ENCODE results near the gene ARL6. TPM values are rescaled to one million over a fixed set of nuclear protein-coding genes. Genes with fewer than 3 reads are reported as not detected.

Gene ARL6
- total RNA-seq, 1 experiment from 2014 or later, result 12.1 TPM

DNA sequence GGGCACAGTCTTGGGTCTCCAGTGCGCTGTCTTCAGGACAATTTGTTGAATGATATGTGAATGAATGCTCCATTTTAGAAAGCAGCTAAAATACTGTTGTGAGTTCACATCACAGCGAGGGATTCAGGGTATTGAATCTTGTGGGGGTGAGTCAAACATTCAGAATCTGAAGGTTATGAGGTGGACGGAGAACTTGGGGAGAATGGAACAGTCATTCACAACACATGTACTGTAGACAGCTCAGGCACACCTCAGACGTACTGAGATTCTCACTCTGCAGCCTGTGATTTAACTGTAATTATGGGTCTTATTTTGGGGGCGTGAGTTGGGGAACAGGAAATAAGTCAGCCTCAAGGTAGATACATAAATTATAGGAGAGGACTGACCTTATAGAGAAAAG is 71.2 kb downstream of the ARL6 start:
- no peaks in the 10 kb centered on the region for H3K9me2 ChIP-seq (replicated peaks; ENCODE audit: low read length)
- CTCF ChIA-PET, result no interaction called here
- no peaks in the 10 kb centered on the region for H3K27me3 ChIP-seq (ENCODE audit: low read length)
- no peaks in the 10 kb centered on the region for H3K4me1 ChIP-seq (ENCODE audit: insufficient read depth, low read length)
- no TSS peak for BruUV-seq (replicated peaks)
- H3K4me2 ChIP-seq (ENCODE audit: low read length), result no peak overlapping the region
- POLR2A ChIA-PET (ENCODE audit: unreplicated experiment), result no interaction called here
- no peaks in the 10 kb centered on the region for H4K20me1 ChIP-seq (ENCODE audit: low read length)
- no peaks in the 10 kb centered on the region for H3K79me2 ChIP-seq (ENCODE audit: low read length)
- TF ChIP-seq EZH2 (IDR thresholded peaks at IDR 0.05; ENCODE audit: low read length, unreplicated experiment) (no peak), EZH2phosphoT487 (IDR thresholded peaks at IDR 0.05; ENCODE audit: borderline replicate concordance, low read length) (no peak)
- DNase-seq (no peak), ATAC-seq (no peak)
- H3K4me3 ChIP-seq (ENCODE audit: low read length), result no peak overlapping the region
- H3K36me3 ChIP-seq (ENCODE audit: low read depth, low read length), result no peaks in the 10 kb centered on the region
- H3K9ac ChIP-seq (ENCODE audit: low read length), result no peak overlapping the region
- no peaks in the 10 kb centered on the region for H3F3A ChIP-seq (ENCODE audit: low read length, unreplicated experiment)
- H3K27ac ChIP-seq (ENCODE audit: low read length), result no peak overlapping the region
- intact Hi-C loops (cut with micrococcal nuclease), result no loop called here
- no peaks in the 10 kb centered on the region for H3K9me3 ChIP-seq (ENCODE audit: low read length)
- no peak overlapping the region for H2AFZ ChIP-seq (ENCODE audit: low read length)

DNA sequence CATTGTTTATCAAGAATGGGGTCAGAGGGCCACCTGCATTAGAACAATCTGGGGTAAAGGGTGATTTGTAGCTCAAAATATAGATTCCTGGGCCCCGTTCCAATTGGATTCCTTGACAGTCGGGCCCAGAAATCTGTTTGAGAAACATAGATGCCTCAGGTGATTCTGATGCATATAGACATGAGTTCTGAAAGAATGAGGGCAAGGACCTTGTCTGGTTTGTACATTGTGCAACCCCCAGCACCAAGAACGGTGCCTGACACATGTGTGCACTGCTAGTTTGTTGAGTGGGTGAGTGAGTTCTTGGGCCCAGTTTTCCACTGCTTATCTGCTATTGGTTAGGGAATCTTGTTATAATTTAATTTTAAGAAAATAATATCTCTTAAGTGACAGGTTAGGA is 73.8 kb downstream of the ARL6 start:
- Histone ChIP-seq H3K79me2 (ENCODE audit: low read length) (no peaks in the 10 kb centered on the region), H3K4me1 (ENCODE audit: insufficient read depth, low read length) (no peaks in the 10 kb centered on the region), H3K9me2 (replicated peaks; ENCODE audit: low read length) (no peaks in the 10 kb centered on the region), H3F3A (ENCODE audit: low read length, unreplicated experiment) (no peaks in the 10 kb centered on the region), H3K4me2 (ENCODE audit: low read length) (no peak overlapping the region), H4K20me1 (ENCODE audit: low read length) (no peaks in the 10 kb centered on the region), H3K27me3 (ENCODE audit: low read length) (no peaks in the 10 kb centered on the region), H3K9me3 (ENCODE audit: low read length) (no peaks in the 10 kb centered on the region), H3K36me3 (ENCODE audit: low read depth, low read length) (no peaks in the 10 kb centered on the region), H3K9ac (ENCODE audit: low read length) (no peak overlapping the region), H2AFZ (ENCODE audit: low read length) (no peak overlapping the region), H3K4me3 (ENCODE audit: low read length) (no peak overlapping the region), H3K27ac (ENCODE audit: low read length) (no peak overlapping the region)
- no TSS peak for BruUV-seq (replicated peaks)
- TF ChIP-seq, protein P1, sequence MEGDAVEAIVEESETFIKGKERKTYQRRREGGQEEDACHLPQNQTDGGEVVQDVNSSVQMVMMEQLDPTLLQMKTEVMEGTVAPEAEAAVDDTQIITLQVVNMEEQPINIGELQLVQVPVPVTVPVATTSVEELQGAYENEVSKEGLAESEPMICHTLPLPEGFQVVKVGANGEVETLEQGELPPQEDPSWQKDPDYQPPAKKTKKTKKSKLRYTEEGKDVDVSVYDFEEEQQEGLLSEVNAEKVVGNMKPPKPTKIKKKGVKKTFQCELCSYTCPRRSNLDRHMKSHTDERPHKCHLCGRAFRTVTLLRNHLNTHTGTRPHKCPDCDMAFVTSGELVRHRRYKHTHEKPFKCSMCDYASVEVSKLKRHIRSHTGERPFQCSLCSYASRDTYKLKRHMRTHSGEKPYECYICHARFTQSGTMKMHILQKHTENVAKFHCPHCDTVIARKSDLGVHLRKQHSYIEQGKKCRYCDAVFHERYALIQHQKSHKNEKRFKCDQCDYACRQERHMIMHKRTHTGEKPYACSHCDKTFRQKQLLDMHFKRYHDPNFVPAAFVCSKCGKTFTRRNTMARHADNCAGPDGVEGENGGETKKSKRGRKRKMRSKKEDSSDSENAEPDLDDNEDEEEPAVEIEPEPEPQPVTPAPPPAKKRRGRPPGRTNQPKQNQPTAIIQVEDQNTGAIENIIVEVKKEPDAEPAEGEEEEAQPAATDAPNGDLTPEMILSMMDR (conservative IDR thresholded peaks at IDR 0.05; ENCODE audit: low read depth, low read length), result no peak
- no peak for TF ChIP-seq EZH2phosphoT487 (IDR thresholded peaks at IDR 0.05; ENCODE audit: borderline replicate concordance, low read length)
- no peak for TF ChIP-seq EZH2 (IDR thresholded peaks at IDR 0.05; ENCODE audit: low read length, unreplicated experiment)
- DNase-seq (no peak), ATAC-seq (no peak)
- intact Hi-C loops (cut with micrococcal nuclease), result no loop called here
- POLR2A ChIA-PET (ENCODE audit: unreplicated experiment), result interaction anchor here (0.5 kb wide), 1 partner anchor 16 kb away, joined by 8 read pairs; no protein-coding TSS in a partner anchor
- CTCF ChIA-PET, result no interaction called here

DNA sequence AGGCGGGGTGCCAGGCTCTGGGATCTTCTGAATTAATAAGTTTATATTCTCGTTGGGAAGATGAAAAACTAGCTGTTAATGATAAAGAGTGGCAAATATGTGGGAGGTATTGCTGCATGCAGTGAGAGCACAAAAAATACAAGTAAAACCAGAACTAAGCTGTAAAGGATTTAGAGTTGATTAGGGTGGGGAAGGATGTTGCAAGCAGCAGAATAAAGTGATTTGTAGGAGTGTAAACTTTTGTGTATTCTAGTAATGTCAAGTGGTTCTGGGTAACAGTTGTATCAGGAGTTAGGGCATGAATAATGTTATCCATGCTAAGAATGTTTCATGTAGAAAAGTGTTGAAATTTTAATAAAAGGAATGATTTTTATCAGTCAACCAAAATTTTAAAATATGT is 75.4 kb downstream of the ARL6 start:
- Histone ChIP-seq H3K4me2 (ENCODE audit: low read length) (no peak overlapping the region), H3K9ac (ENCODE audit: low read length) (no peak overlapping the region), H4K20me1 (ENCODE audit: low read length) (no peaks in the 10 kb centered on the region), H3K27me3 (ENCODE audit: low read length) (no peaks in the 10 kb centered on the region), H3K36me3 (ENCODE audit: low read depth, low read length) (no peaks in the 10 kb centered on the region), H3K79me2 (ENCODE audit: low read length) (no peaks in the 10 kb centered on the region), H3K4me1 (ENCODE audit: insufficient read depth, low read length) (no peaks in the 10 kb centered on the region), H3F3A (ENCODE audit: low read length, unreplicated experiment) (no peaks in the 10 kb centered on the region), H3K9me3 (ENCODE audit: low read length) (no peaks in the 10 kb centered on the region), H3K27ac (ENCODE audit: low read length) (no peak overlapping the region), H3K4me3 (ENCODE audit: low read length) (no peak overlapping the region), H3K9me2 (replicated peaks; ENCODE audit: low read length) (no peaks in the 10 kb centered on the region), H2AFZ (ENCODE audit: low read length) (no peak overlapping the region)
- intact Hi-C loops (cut with micrococcal nuclease), result no loop called here
- no TSS peak for BruUV-seq (replicated peaks)
- no peak for ATAC-seq
- ChIA-PET POLR2A (ENCODE audit: unreplicated experiment) (interaction anchor here (0.6 kb wide), 1 partner anchor 18 kb away, joined by 5 read pairs; the partner anchor contains the start of gene CRYBG3), CTCF (no interaction called here)
- TF ChIP-seq EZH2phosphoT487 (IDR thresholded peaks at IDR 0.05; ENCODE audit: borderline replicate concordance, low read length), result no peak
- no peak for TF ChIP-seq EZH2 (IDR thresholded peaks at IDR 0.05; ENCODE audit: low read length, unreplicated experiment)
- no peak for DNase-seq

DNA sequence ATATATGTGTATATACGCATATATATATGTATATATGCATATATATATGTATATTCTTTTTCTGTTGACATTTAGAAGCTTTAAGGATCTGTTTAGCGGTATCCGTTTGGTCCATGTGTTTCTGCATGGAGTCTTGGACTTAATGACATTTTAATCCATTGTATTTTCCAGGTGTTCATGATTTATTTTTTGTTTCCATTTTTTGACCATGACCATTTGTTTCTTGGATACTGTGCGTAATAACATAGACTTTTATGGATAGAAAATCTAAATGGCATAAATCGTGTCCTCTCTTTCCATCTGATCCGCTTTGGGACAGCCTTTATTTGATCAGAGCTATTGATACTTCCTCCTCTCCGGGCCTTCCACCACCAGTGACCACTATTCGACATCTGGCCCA is 76.7 kb downstream of the ARL6 start:
- Histone ChIP-seq H3K79me2 (ENCODE audit: low read length) (no peaks in the 10 kb centered on the region), H3K4me3 (ENCODE audit: low read length) (no peak overlapping the region), H3K9ac (ENCODE audit: low read length) (no peak overlapping the region), H3K9me3 (ENCODE audit: low read length) (no peaks in the 10 kb centered on the region), H3F3A (ENCODE audit: low read length, unreplicated experiment) (no peaks in the 10 kb centered on the region), H3K27ac (ENCODE audit: low read length) (no peak overlapping the region), H4K20me1 (ENCODE audit: low read length) (no peaks in the 10 kb centered on the region), H2AFZ (ENCODE audit: low read length) (no peak overlapping the region), H3K27me3 (ENCODE audit: low read length) (no peaks in the 10 kb centered on the region), H3K4me2 (ENCODE audit: low read length) (no peak overlapping the region), H3K9me2 (replicated peaks; ENCODE audit: low read length) (no peaks in the 10 kb centered on the region), H3K36me3 (ENCODE audit: low read depth, low read length) (no peaks in the 10 kb centered on the region), H3K4me1 (ENCODE audit: insufficient read depth, low read length) (no peaks in the 10 kb centered on the region)
- intact Hi-C loops (cut with micrococcal nuclease), result no loop called here
- ATAC-seq (no peak), DNase-seq (no peak)
- CTCF ChIA-PET, result no interaction called here
- no TSS peak for BruUV-seq (replicated peaks)
- no peak for TF ChIP-seq EZH2phosphoT487 (IDR thresholded peaks at IDR 0.05; ENCODE audit: borderline replicate concordance, low read length)
- TF ChIP-seq EZH2 (IDR thresholded peaks at IDR 0.05; ENCODE audit: low read length, unreplicated experiment), result no peak
- TF ChIP-seq, protein P1 (conservative IDR thresholded peaks at IDR 0.05; ENCODE audit: low read depth, low read length), result no peak
- POLR2A ChIA-PET (ENCODE audit: unreplicated experiment), result no interaction called here
